Eye (tissue), 1 donor: ENCODE data around the gene POLE.

Experiments
- DNase-seq: peaks from one replicate; pipeline ENCODE4 v3.0.0-alpha.2; 2015

Gene POLE

GRCh38 chr12:132591107-132591935 is 95.8 kb downstream of the POLE start:
- no peak for DNase-seq

GRCh38 chr12:132588821-132589669 is 98.1 kb downstream of the POLE start:
- no peak for DNase-seq

GRCh38 chr12:132588319-132588718 is 98.8 kb downstream of the POLE start:
- no peak for DNase-seq

GRCh38 chr12:132587781-132588180 is 99.4 kb downstream of the POLE start:
- no peak for DNase-seq

GRCh38 chr12:132586929-132587328 is 100.2 kb downstream of the POLE start:
- no peak for DNase-seq

GRCh38 chr12:132585177-132585576 is 102.0 kb downstream of the POLE start:
- no peak for DNase-seq

GRCh38 chr12:132584429-132584828 is 102.7 kb downstream of the POLE start:
- DNase-seq: no peak

GRCh38 chr12:132583736-132584135 is 103.4 kb downstream of the POLE start:
- peak; percentile 54 for DNase-seq

- DNase-seq: no peak
Measured at GRCh38 chr12:132583411-132583710, 103.8 kb downstream of the POLE start.

- DNase-seq: peak; percentile 43
Measured at GRCh38 chr12:132582582-132583410, 104.3 kb downstream of the POLE start.

GRCh38 chr12:132582058-132582420 is 105.1 kb downstream of the POLE start:
- peak; percentile 56 for DNase-seq

GRCh38 chr12:132581348-132582057 is 105.6 kb downstream of the POLE start:
- no peak for DNase-seq

GRCh38 chr12:132580701-132581292 is 106.3 kb downstream of the POLE start:
- DNase-seq: no peak

- DNase-seq: no peak
Measured at GRCh38 chr12:132579744-132580143, 107.4 kb downstream of the POLE start.

- no peak for DNase-seq
Measured at GRCh38 chr12:132578826-132579225, 108.3 kb downstream of the POLE start.

GRCh38 chr12:132578118-132578517 is 109.0 kb downstream of the POLE start:
- DNase-seq: no peak

- DNase-seq: no peak
Measured at GRCh38 chr12:132577191-132577920, 109.8 kb downstream of the POLE start.

GRCh38 chr12:132576701-132577100 is 110.4 kb downstream of the POLE start:
- DNase-seq: no peak

GRCh38 chr12:132575661-132576060 is 111.5 kb downstream of the POLE start:
- DNase-seq: no peak

- no peak for DNase-seq
Measured at GRCh38 chr12:132574271-132574996, 112.7 kb downstream of the POLE start.
